HG03457 (cell line): ENCODE results near the gene P2RX3.

Source experiments
- ATAC-seq: cut with Tn5 transposase; IDR thresholded peaks from one replicate; pipeline ENCODE4 v1.9.1; 2021; ENCODE audit warnings: moderate number of reproducible peaks; ENCODE audit not compliant: unreplicated experiment

Gene P2RX3

GRCh38 chr11:57309106-57310059 lies 28.8 kb upstream of the P2RX3 start:
- ATAC-seq, result no peak

GRCh38 chr11:57310091-57310490 lies 28.1 kb upstream of the P2RX3 start:
- ATAC-seq, result no peak

- no peak for ATAC-seq
Observed at GRCh38 chr11:57310630-57311086, 27.5 kb upstream of the P2RX3 start.

GRCh38 chr11:57311109-57311936 lies 26.8 kb upstream of the P2RX3 start:
- ATAC-seq, result peak; percentile 97

- ATAC-seq, result no peak
Observed at GRCh38 chr11:57312511-57313021, 25.6 kb upstream of the P2RX3 start.

GRCh38 chr11:57313071-57313787 lies 24.9 kb upstream of the P2RX3 start:
- ATAC-seq, result no peak

- no peak for ATAC-seq
Observed at GRCh38 chr11:57313788-57314135, 24.4 kb upstream of the P2RX3 start.

GRCh38 chr11:57314221-57314973 lies 23.8 kb upstream of the P2RX3 start:
- no peak for ATAC-seq

- ATAC-seq, result no peak
Observed at GRCh38 chr11:57315491-57315890, 22.7 kb upstream of the P2RX3 start.

GRCh38 chr11:57316017-57316416 lies 22.1 kb upstream of the P2RX3 start:
- ATAC-seq, result no peak

GRCh38 chr11:57318178-57318577 lies 20.0 kb upstream of the P2RX3 start:
- no peak for ATAC-seq

GRCh38 chr11:57320067-57320718 lies 18.0 kb upstream of the P2RX3 start:
- no peak for ATAC-seq

- no peak for ATAC-seq
Observed at GRCh38 chr11:57320719-57321387, 17.3 kb upstream of the P2RX3 start.

- no peak for ATAC-seq
Observed at GRCh38 chr11:57321388-57322255, 16.5 kb upstream of the P2RX3 start.

GRCh38 chr11:57322256-57323166 lies 15.6 kb upstream of the P2RX3 start:
- no peak for ATAC-seq

- ATAC-seq, result no peak
Observed at GRCh38 chr11:57323167-57323854, 14.8 kb upstream of the P2RX3 start.

- no peak for ATAC-seq
Observed at GRCh38 chr11:57323855-57324153, 14.3 kb upstream of the P2RX3 start.
